Measurements from ENCODE around the gene BBS5.
"Not testable (repeated sequence)": the region's sequence is repeated elsewhere in the genome, so short reads cannot be mapped to it uniquely, and the experiment has no call there.

The BBS5 gene

DNA sequence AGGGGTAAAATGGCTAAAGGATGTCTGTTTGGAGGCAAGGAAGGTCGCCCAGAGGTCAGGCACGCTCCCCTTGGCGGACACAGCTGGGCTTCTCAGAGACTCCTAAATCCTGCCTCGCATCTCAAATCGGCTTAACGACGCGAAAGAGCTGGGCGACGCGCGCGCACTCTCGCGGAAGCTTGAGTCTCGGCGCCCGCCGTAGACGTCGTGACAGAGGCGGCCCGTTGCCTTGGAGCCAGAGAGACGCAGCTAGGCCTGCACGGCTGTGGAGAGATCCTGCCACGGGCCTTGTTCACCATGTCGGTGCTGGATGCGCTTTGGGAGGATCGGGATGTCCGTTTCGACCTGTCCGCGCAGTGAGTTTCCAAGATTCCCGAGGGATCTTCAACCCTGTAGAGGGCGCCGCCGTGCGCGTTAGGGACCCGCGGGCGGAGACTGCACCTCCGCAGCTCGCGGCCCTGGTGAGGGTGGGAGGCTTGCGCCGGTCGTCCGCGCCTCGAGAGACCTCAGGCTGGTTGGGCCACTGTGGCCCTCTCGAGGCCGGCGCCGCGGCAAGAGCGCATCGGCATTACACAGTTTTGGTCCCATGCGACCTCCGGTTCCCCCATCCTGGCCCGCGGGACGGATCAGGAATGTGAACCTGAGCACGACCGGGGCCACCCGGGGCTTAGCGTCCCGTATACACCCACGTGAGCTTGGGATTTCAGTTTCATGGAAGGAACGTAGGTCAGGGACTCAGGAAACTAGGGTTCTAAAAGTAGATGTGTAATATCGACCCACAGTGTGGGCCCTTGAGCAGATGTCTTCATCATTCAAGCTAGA lies at the start of gene BBS5:
BBS5 (plus strand) TSS at position 238 of the 822 bp plus-strand sequence; CDS start at position 298, 60 bp downstream.
- Mint-ChIP-seq H3K4me3 (peak within 1 kb of the TSS; percentile 90), H3K36me3 (ENCODE audit: low read depth) (peaks cover 6% of the 10 kb centered on the region), H3K27ac (peak within 1 kb of the TSS; percentile 2), H3K4me1 (ENCODE audit: low read depth) (peaks cover 19% of the 10 kb centered on the region), H3K9me3 (no peaks in the 10 kb centered on the region), H3K27me3 (no peaks in the 10 kb centered on the region)

DNA sequence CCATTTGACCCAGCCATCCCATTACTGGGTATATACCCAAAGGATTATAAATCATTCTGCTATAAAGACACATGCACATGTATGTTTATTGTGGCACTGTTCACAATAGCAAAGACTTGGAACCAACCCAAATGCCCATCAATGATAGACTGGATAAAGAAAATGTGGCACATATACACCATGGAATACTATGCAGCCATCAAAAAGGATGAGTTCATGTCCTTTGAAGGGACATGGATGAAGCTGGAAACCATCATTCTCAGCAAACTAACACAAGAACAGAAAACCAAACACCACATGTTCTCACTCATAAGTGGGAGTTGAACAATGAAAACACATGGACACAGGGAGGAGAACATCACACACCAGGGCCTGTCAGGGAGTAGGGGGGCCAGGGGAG lies 47.5 kb upstream of the BBS5 start:
- H3K27me3 Mint-ChIP-seq: peaks cover 30% of the 10 kb centered on the region
- H3K36me3 Mint-ChIP-seq (ENCODE audit: low read depth); H3K4me3 Mint-ChIP-seq; H3K9me3 Mint-ChIP-seq; H3K4me1 Mint-ChIP-seq (ENCODE audit: low read depth); H3K27ac Mint-ChIP-seq: not testable (repeated sequence)

DNA sequence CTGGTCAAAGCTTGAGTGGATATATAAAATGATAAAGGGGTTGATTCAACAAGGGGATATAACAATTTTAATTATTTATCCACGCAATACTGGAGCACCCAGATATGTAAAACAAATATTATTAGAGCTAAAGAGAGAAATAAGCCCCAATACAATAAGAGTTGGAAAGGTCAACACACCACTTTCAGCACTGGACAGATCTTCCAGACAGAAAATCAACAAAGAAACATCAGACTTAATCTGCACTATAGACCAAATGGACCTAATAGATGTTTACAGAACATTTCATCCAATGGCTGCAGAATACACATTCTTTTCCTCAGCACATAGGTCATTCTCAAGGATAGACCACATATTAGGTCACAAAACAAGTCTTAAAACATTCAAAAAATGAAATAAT lies 45.1 kb upstream of the BBS5 start:
- H3K9me3 Mint-ChIP-seq; H3K36me3 Mint-ChIP-seq (ENCODE audit: low read depth); H3K4me3 Mint-ChIP-seq; H3K4me1 Mint-ChIP-seq (ENCODE audit: low read depth); H3K27ac Mint-ChIP-seq: not testable (repeated sequence)
- peaks cover 39% of the 10 kb centered on the region for H3K27me3 Mint-ChIP-seq

DNA sequence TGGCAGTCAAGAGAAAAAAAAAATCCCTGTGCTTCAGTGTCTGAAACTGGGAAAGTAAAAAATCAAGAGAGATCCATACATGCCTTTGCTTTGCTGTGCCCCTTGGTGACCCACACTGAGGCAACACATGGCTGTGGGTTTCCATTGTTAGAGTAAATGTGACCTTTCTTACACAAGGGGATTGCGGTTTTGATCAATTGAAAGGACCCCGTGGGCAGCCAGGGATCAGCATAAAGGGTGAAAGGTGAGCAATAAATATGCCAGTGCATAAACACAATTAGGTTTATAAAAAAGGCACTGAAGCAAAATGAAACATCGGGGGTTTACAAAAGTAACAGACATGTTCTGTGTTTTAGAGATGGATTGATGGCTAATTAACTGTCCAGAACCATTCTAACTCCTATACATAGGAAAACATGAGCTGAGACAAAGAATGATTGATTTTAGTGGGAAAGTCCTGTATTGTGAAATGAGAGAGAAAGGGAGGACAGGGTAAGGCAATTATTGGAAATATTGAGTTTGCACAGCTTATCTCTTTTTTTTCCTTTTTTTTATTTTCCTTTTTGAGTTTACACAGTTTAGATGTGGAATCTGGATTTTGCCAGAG lies 40.7 kb upstream of the BBS5 start:
- Mint-ChIP-seq H3K9me3 (no peaks in the 10 kb centered on the region), H3K4me3 (no peak overlapping the region), H3K27ac (no peak overlapping the region), H3K36me3 (ENCODE audit: low read depth) (no peaks in the 10 kb centered on the region), H3K27me3 (peaks cover 63% of the 10 kb centered on the region), H3K4me1 (ENCODE audit: low read depth) (no peaks in the 10 kb centered on the region)

DNA sequence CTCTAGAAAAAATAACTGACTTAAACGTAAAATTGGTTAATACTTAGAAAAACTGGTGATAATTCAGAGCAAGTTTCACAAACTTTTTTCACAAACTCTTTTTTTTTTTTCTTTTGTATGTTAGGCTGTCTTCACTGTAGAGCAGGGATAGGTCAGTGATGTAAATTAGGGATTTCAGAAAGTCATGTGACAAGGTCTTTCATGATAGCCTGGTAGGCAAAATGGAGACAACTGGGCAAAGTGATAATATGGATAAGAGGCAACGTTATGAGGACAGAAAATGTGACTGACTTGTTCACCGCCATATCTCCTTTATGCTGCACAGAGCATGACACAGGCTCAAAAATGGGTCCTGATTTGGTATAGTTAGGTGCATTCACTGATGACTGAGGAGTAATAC lies 39.4 kb upstream of the BBS5 start:
- H3K4me1 Mint-ChIP-seq (ENCODE audit: low read depth): no peaks in the 10 kb centered on the region
- H3K27me3 Mint-ChIP-seq: peaks cover 64% of the 10 kb centered on the region
- H3K27ac Mint-ChIP-seq: no peak overlapping the region
- no peak overlapping the region for H3K4me3 Mint-ChIP-seq
- no peaks in the 10 kb centered on the region for H3K36me3 Mint-ChIP-seq (ENCODE audit: low read depth)
- no peaks in the 10 kb centered on the region for H3K9me3 Mint-ChIP-seq

DNA sequence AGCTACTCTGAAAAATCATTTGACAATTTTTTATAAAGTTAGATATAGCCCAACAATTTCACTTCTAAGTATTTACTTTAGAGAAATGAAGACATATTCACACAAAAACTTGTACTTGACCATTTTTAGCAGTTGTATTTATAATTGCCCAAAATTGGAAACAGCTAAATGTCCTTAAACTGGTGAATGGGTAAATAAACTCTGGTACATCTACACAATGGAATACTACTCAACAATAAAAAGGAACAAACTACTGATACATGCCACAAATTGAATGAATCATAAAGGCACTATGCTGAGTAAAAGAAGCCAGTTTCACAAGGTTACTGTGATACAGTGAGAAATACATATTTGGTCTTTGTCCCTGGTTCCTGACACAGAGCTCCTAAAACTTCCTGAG lies 32.8 kb upstream of the BBS5 start:
- peaks cover 22% of the 10 kb centered on the region for H3K27me3 Mint-ChIP-seq
- H3K27ac Mint-ChIP-seq: no peak overlapping the region
- no peaks in the 10 kb centered on the region for H3K9me3 Mint-ChIP-seq
- H3K36me3 Mint-ChIP-seq (ENCODE audit: low read depth): no peaks in the 10 kb centered on the region
- H3K4me3 Mint-ChIP-seq: no peak overlapping the region
- no peaks in the 10 kb centered on the region for H3K4me1 Mint-ChIP-seq (ENCODE audit: low read depth)

DNA sequence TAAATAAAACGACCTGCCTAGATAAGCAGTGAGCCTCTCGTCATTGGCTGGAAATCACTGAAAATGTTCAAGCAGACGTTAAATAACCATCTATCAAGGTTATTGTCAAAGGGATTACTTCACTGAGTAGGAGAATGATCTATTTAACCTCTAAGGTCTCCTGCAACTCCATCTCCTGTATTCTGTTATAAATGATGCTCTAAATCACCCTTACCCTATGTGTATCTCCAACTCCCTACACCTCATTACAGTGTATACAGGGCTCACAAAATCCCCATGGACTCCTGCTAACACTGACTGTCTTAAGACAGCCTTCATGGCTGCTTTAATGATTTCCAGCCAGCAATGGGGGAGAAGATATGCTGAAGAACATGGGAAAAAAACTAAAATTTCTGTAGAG lies 31.0 kb upstream of the BBS5 start:
- H3K27me3 Mint-ChIP-seq: peaks cover 11% of the 10 kb centered on the region
- no peaks in the 10 kb centered on the region for H3K36me3 Mint-ChIP-seq (ENCODE audit: low read depth)
- H3K4me3 Mint-ChIP-seq: no peak overlapping the region
- no peak overlapping the region for H3K27ac Mint-ChIP-seq
- no peaks in the 10 kb centered on the region for H3K9me3 Mint-ChIP-seq
- H3K4me1 Mint-ChIP-seq (ENCODE audit: low read depth): no peaks in the 10 kb centered on the region

DNA sequence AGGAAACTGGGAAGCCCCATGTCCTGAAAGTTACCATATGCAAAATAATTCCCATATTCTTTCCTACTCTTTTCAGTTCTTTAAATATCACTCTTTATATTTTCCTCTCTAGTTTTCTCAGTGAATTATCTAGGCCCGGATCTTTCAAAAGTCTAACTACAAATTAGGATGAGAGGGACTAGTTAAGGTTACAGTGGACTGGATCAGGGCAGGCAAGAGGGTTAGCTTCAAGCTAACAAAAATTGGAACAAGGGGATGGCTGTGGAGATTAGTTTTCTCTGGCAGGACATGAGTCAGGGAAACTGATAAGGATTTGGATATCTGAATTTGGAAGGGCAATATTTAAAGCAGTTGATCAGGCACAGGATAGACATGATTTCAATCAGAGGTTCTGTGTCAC lies 30.4 kb upstream of the BBS5 start:
- Mint-ChIP-seq H3K27me3 (peaks cover 12% of the 10 kb centered on the region), H3K4me3 (no peak overlapping the region), H3K36me3 (ENCODE audit: low read depth) (no peaks in the 10 kb centered on the region), H3K9me3 (no peaks in the 10 kb centered on the region), H3K27ac (no peak overlapping the region), H3K4me1 (ENCODE audit: low read depth) (no peaks in the 10 kb centered on the region)

DNA sequence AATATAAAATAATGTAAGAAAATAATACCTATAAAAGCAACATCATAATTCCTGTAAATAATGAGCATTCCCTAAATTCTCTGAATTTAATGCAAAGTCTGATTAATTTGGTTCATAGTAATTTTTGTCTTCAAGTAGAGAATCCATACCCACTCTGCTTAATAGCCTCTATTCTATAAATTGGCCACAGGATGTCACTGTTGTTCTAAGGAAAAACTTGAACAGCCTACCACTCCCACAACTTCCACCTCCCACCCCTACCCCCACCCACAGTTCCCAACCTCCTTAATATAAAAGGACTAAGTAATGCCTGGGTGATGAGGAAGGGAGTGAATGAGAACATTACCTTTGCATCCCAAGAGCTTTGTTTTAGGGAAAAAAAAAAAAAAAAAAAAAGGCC lies 27.2 kb upstream of the BBS5 start:
- no peaks in the 10 kb centered on the region for H3K36me3 Mint-ChIP-seq (ENCODE audit: low read depth)
- H3K27me3 Mint-ChIP-seq: peaks cover 7% of the 10 kb centered on the region
- H3K4me1 Mint-ChIP-seq (ENCODE audit: low read depth): no peaks in the 10 kb centered on the region
- no peak overlapping the region for H3K27ac Mint-ChIP-seq
- no peak overlapping the region for H3K4me3 Mint-ChIP-seq
- H3K9me3 Mint-ChIP-seq: no peaks in the 10 kb centered on the region

DNA sequence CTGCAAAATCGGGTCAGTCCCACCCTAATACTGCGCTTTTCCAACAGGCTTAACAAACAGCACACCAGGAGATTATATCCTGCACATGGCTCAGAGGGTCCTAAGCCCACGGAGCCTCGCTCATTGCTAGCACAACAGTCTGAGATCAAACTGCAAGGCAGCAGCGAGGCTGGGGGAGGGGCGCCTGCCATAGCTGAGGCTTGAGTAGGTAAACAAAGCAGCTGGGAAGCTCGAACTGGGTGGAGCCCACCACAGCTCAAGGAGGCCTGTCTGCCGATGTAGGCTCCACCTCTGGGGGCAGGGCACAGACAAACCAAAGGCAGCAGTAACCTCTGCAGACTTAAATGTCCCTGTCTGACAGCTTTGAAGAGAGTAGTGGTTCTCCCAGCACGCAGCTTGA lies 26.2 kb upstream of the BBS5 start:
- H3K36me3 Mint-ChIP-seq (ENCODE audit: low read depth); H3K27me3 Mint-ChIP-seq; H3K4me1 Mint-ChIP-seq (ENCODE audit: low read depth); H3K4me3 Mint-ChIP-seq; H3K27ac Mint-ChIP-seq; H3K9me3 Mint-ChIP-seq: not testable (repeated sequence)

DNA sequence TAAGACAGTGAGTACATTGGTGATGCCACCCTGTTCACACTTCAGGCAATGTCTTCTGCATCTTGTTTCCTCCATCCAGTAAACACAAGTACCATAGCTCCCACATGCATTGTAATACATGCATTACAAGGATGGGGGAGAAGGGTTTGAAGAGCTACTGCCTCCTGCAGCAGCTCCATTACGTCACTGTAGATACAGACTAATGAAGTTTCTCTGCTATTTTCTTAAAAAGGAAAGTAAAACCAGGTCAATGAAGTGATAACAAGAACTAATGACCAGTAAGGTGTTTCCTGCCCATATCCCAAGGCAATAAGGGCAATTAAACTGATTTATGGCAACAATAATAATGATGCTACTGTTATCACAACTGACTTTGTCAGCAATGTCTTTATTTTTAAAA lies 18.2 kb upstream of the BBS5 start:
- Mint-ChIP-seq H3K4me3 (no peak overlapping the region), H3K9me3 (no peaks in the 10 kb centered on the region), H3K36me3 (ENCODE audit: low read depth) (no peaks in the 10 kb centered on the region), H3K27me3 (no peaks in the 10 kb centered on the region), H3K27ac (no peak overlapping the region), H3K4me1 (ENCODE audit: low read depth) (no peaks in the 10 kb centered on the region)

DNA sequence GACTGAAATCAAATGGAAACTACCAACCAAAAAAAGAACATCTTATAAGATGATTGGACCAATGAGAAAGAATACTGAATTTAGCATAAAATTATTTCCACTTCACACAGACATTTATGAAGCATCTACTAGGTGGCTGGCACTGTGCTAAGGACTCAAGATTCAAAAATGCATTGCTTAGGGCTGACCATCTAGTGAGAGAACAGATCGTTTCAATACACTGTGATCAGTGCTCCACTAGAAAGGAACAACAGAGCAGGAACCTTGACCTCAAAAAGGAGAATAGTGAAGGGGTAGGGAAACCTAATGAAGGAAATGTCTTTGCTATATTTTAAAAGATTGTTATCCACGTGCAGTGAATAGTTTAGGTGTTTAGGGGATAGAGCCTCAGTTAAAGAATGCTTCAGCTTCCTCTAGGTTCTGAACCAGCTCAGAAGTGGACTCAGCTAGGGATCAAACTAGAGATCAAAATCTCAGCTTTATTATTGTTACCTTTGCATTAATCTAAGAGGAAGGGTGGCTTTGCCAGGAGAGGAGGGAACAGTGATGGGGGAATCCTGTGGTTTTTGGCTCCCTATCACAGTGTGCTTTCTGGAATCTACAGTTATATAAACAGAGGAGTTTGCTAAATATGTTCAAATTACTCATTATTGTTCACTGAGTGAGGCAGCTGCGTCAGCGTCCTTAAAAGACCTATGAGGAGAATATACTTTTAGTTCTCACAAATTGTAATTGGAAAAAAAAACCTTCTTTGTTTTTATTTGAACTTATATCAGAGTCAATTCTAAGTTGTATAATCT lies 16.2 kb upstream of the BBS5 start:
- no peaks in the 10 kb centered on the region for H3K27me3 Mint-ChIP-seq
- H3K4me3 Mint-ChIP-seq: no peak overlapping the region
- no peaks in the 10 kb centered on the region for H3K36me3 Mint-ChIP-seq (ENCODE audit: low read depth)
- no peaks in the 10 kb centered on the region for H3K4me1 Mint-ChIP-seq (ENCODE audit: low read depth)
- no peaks in the 10 kb centered on the region for H3K9me3 Mint-ChIP-seq
- no peak overlapping the region for H3K27ac Mint-ChIP-seq

DNA sequence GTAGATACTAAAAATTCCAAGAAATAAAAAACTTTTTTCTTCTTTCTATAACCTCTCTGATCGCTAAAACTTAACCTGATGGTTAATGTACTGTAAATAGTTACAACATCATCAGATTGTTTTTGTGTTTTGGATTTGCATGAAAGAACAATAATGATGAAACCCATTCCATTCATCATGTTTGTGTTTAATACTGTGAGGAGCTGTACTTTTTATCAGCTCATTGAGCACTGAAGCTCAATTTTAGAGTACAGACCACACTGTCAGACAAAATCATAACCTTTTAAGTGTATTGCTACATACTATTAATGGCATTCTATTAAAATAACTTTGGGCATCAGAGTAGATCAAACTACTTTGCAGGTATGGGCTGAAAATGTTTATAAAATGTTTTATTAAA lies 14.8 kb upstream of the BBS5 start:
- Mint-ChIP-seq H3K4me1 (ENCODE audit: low read depth) (no peaks in the 10 kb centered on the region), H3K27ac (no peak overlapping the region), H3K27me3 (no peaks in the 10 kb centered on the region), H3K4me3 (no peak overlapping the region), H3K9me3 (no peaks in the 10 kb centered on the region), H3K36me3 (ENCODE audit: low read depth) (no peaks in the 10 kb centered on the region)

DNA sequence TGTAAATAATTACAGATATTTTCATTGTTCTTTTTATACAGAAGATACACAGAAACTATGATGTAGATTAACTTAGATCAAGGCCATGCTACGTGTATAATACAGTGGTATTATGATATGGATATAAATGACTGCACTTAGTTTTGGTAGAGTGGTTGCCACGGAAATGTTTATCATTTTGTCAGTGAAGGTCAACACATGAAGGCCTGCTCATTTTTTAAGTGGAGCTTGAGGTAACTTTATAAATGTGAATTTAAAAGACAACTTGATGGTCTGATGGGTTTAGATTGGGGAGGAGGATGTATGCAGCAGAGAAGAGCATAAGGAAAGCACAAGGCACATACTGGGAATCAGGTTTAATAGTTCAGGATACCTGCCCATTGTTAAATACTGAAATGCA lies 14.4 kb upstream of the BBS5 start:
- H3K36me3 Mint-ChIP-seq (ENCODE audit: low read depth): no peaks in the 10 kb centered on the region
- H3K4me1 Mint-ChIP-seq (ENCODE audit: low read depth): no peaks in the 10 kb centered on the region
- no peaks in the 10 kb centered on the region for H3K27me3 Mint-ChIP-seq
- no peaks in the 10 kb centered on the region for H3K9me3 Mint-ChIP-seq
- peak overlapping the region; percentile 10 for H3K27ac Mint-ChIP-seq
- H3K4me3 Mint-ChIP-seq: no peak overlapping the region

DNA sequence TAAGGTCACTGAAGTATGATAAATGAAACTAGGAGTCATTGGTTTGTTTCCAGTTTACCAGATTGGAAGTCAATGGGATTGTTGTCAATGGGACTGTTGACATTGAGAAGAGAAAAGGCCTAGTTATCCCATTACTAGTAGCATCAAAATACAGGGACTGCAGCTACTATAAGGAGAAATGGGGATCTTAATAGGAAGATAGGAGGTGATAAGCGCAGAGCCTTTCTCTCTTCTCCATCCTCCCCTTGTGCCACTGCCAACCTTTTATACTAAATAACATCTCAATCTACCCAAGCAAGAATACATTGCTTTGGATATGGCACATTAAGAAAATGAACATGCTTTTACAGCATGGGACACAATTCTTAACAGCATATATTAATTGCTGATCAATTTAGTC lies 10.5 kb upstream of the BBS5 start:
- Mint-ChIP-seq H3K27me3 (no peaks in the 10 kb centered on the region), H3K27ac (no peak overlapping the region)

More for the DNA sequence above, 10.5 kb upstream of the BBS5 start:
- H3K4me1 Mint-ChIP-seq (ENCODE audit: low read depth): no peaks in the 10 kb centered on the region
- no peaks in the 10 kb centered on the region for H3K9me3 Mint-ChIP-seq
- H3K4me3 Mint-ChIP-seq: no peak overlapping the region
- H3K36me3 Mint-ChIP-seq (ENCODE audit: low read depth): no peaks in the 10 kb centered on the region

Data from stimulated activated naive CD8-positive, alpha-beta T cell treated with anti-CD3 and anti-CD28 coated beads, Interleukin-15, Interleukin-2, amounts not matched to agents 100 ng/mL and 50 ng/mL, for 24 hours (primary cell).